Stimulated activated CD4-positive, alpha-beta T cell treated with anti-CD3 and anti-CD28 coated beads, Interleukin-15, amount 100 ng/mL, for 24 hours (primary cell): Measurements from ENCODE around the gene TBC1D22B.
A peak's percentile ranks its signal among the peaks of the same experiment; 100 is the strongest.
"Not testable (repeated sequence)": the region's sequence is repeated elsewhere in the genome, so short reads cannot be mapped to it uniquely, and the experiment has no call there.

ENCODE experiments used
- DNase-seq: peaks from one replicate; pipeline ENCODE4 v3.0.0-alpha.2; 2020

The TBC1D22B gene

DNA sequence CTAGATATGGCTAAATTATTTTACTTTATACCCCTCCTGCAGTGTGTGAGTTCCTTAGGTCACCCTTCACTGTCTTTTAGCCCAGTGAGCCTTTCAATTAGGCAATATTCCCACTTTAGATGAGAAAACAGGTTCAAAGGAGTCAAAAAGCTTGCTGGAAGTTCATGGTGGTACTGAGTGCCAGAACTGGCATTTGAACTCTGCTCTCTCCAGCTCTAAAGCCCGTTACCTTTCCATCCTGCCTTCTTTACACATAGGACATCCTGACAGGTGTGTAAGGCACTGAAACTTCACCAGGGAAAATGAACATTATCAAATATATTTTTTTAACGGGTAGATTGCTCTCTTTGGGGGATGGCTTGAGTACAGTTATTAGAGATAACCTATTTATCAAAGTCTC is 11.5 kb downstream of the TBC1D22B start:
- DNase-seq: no peak

DNA sequence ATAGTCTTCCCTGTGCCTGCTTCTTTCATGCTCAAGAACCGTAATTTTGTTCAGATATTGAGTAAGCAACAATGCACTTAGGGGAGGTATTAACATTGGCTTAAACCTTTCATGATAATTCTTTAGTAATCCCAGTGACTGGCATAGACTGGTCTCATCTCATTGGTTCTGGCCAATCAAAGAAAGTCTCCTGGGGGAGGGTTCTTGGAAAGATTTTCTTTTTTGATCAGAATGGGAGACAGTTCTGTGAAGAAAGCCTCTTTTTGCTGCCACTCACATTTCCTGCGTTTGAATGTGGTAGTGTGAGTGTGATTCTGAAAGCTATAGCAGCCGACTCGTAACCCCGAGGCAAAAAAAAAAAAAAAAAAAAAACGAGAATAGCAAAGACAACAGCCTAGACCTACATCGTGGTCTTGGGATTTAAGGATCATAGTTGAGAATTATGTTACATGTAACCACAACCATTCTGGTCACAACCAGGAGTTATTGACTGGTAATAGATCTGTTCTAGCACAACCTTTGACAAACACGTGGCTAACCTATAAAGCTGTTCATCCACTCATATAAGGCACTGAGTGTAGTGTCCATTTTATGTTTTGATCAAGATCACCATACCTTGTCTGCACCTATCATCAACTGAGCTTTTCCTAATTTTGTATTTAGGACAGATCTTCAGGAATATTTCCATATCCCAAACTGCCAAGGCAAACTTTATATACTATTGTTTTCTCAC is 15.4 kb downstream of the TBC1D22B start:
- no peak for DNase-seq

DNA sequence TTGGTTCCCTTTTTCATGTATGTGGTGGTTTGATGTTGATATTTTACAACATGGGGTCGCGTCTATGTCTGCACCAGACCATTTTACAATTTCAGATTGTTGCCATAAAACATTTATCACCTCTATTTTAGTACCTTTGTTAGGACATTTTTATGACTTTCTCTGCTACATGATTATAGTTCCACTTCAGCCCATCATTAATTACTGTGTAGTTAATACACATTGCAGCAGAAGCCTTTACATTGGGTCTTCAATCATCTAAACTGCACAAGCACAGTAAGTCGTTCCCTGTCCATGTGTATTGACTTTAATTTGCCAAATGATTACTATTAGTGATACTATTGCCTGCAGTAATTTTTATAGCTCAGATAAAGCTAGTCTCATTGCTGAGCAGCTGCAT is 16.1 kb downstream of the TBC1D22B start:
- no peak for DNase-seq

DNA sequence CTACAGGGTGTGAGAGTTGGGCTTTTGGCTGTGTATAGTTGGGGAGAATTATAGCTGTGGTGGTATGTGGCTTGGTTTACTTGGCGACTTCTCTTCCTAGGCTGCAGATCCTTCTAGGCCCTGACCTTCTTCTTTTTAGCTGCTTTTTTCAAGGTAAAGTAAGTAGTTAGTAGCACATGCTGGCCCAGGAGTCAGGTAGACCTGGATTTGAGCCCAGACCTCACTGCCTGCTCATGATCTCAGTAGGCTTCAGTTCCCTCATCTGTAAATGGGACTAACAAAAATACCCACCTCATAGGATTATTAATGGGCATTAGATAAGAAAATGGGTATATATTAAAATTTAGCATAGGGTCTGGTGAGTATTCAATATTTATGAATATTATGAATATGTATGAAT is 17.8 kb downstream of the TBC1D22B start:
- no peak for DNase-seq

- DNase-seq: peak; percentile 11
Measured at GRCh38 chr6:37277001-37277409, 19.4 kb downstream of the TBC1D22B start.

DNA sequence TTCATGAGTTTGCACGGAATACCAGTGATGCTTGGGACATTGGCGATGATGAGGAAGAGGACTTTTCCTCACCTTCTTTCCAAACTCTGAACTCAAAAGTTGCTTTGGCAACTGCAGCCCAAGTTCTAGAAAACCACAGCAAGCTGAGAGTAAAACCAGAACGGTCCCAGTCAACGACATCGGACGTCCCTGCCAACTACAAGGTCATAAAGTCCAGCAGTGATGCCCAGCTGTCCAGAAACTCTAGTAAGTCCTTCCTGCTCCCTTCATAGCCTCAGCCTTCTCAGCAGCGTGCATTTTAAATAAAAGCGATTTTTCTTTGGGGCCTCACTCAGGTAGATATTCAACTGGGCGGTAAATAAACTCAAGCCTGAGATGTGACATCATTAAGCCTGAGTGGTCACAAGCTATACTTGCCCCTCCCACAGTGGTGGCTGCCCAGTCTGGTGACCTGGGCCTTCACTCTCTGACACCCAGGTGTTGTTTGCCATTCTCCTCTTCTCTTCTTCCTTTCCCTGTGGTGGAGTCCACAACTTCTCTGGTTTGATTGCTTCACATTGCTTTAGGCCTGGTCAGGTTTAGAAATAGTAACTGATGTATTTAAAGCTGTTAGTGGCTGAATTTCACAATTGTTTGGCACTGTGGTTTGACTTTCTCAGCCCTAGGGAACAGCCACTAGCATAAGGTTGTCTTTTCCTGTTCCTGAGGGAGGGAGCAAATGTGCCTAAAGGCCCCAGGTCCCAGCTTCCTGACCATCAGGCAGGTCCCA is 22.0 kb downstream of the TBC1D22B start:
- DNase-seq: no peak

- DNase-seq: no peak
Measured at GRCh38 chr6:37280162-37280887, 22.8 kb downstream of the TBC1D22B start.

DNA sequence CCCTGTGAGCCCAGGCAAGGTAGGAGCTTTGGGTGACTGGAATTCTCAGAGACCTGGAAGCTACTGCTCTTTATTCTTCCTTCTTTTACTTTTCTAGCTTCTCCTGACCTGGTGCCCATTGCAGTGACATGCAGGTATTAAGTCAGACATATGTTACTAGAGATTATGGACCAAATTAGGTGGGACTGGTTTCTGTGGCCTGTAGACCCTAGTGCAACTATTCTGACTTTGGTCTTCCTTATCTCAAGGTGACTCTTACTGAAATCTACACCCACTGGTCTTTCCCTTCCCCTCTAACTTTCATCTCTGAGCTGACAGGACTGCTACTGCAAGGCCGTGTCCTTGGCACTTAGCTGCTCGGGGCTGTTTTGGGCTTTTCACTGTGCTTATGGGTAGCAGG is 24.8 kb downstream of the TBC1D22B start:
- DNase-seq: no peak

DNA sequence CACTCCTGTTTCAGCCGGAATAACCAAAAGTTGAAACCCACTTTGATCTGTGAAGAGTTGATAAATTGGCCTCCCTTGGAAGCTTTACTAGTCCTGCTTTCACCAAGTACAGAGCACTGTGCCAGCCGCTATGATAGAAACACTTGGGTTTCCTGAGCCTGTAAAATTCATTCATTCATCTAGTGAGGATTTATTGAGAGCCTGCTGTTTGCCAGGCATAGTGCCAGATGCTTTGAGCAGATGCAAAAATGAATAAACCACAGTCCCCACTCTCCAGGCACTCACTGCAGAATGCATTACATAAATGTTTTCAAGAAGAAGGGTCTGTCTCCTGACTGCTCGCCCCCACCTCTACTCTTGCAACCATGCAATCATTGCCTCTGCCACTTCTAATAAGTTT is 25.7 kb downstream of the TBC1D22B start:
- DNase-seq: no peak

DNA sequence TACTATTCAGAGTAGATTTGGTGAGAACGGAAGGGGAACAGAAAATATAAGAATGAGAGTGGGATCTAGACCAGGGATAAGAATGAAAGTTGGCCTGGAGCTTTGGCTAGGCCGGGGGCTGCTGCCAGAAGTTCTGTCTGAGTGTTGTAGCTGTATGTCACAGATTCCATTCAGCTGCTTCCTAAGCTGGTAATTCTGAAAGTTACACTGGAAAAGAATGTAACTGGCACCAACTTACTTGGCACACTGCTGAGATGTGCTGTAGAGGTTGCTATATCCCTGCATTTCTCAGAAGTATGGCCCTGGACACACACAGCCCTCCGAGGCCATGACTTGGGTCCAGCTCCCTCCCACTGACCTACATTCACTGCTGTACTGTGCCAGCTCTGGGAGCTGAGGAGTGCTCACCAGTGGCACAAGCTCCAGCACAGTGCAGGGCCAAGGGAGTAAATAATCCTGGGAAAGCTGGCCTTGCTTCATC is 26.1 kb downstream of the TBC1D22B start:
- no peak for DNase-seq

DNA sequence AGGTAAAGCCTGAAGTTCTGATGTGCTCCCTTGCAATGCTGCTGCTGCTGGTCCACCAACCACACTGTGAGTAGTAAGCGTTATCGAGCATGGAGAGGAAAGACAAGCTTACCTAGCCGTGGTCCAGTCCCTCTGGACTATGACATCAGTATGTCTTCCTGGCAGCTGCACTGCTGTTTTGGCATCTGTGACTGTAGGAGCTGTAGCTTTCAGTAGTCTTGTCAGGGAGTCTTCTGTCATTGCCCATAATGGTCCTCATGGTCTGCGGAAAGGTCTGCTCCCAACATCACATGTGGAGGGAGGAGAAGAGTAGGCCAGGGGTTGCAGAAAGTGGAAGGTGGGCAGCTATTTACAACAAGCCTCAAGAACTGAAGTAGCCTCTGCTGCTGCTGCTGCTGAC is 27.2 kb downstream of the TBC1D22B start:
- DNase-seq: no peak

GRCh38 chr6:37285861-37286311 is 28.3 kb downstream of the TBC1D22B start:
- DNase-seq: peak; percentile 38

DNA sequence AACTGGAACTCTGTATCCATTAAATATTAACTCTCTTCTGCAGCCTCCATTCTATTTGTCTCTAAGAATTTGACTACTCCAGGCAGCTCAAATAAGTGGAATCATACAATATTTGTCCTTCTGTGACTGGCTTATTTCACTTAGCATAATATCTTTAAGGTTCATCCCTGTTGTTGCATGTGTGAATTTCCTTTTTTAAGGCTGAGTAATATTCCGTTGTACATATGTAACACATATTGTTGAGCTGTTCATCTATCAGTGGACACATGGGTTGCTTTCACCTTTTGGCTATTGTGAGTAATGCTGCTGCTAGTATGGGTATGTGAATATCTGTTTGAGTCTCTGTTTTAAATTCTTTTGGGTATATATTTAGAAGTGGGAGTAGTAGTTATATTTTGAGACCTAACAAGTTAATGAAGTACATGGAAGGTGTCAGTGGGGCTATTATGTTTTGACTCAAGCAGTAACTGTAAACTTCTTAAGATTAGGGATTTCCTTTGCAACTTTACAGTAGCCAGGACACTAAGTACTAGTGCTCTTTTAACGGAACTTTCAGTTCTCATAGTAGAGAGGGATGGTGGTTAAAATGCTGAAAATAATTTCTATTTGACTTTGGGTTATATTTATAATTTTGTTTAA is 30.1 kb downstream of the TBC1D22B start:
- DNase-seq: no peak

GRCh38 chr6:37288247-37288646 is 30.7 kb downstream of the TBC1D22B start:
- no peak for DNase-seq

GRCh38 chr6:37289931-37290330 is 32.4 kb downstream of the TBC1D22B start:
- peak; percentile 33 for DNase-seq

DNA sequence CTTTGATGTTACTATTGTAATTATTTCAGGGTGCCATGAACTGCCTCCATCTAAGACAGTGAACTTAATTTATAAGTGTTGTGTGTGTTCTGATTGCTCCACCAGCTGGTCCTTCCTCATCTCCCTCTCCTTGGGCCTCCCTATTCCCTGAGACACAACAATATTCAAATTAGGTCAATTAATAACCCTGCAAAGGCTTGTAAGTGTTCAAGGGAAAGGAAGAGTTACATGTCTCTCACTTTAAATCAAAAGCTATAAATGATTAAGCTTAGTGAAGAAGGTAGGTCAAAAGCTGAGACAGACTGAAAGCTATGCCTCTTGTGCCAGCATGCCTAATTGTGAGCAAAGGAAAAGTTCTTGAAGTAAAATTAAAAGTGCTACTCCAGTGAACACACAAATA is 35.9 kb downstream of the TBC1D22B start:
- DNase-seq: no peak

DNA sequence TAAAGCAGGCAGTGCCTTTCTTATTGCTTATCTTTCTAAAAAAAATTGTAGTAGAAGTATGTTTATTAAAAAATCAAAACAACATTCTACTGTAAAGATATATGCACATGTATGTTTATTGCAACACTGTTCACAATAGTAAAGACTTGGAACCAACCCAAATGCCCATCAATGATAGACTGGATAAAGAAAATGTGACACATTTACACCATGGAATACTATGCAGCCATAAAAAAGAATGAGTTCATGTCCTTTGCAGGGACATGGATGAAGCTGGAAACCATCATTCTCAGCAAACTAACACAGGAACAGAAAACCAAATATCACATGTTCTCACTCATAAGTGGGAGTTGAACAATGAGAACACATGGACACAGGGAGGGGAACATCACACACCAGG is 40.1 kb downstream of the TBC1D22B start:
- DNase-seq: not testable (repeated sequence)

- DNase-seq: no peak
Measured at GRCh38 chr6:37298958-37299357, 41.4 kb downstream of the TBC1D22B start.

DNA sequence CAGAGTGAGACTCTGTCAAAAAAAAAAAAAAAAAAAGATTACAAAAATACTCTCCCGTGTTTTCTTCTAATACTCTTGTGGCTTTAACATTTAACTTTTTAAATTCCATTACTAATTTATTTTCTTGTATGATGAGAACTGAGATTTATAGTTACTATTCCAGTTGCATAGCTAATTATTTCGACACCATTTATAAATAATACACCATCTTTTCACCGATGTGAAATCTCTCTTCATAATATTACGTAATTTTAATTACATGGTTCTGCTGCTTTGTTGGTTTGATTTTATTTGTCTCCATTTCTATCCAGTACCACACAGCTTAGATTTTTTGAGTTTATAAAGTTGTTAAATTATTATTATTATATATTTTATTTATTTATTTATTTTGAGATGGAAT is 42.4 kb downstream of the TBC1D22B start:
- DNase-seq: no peak

DNA sequence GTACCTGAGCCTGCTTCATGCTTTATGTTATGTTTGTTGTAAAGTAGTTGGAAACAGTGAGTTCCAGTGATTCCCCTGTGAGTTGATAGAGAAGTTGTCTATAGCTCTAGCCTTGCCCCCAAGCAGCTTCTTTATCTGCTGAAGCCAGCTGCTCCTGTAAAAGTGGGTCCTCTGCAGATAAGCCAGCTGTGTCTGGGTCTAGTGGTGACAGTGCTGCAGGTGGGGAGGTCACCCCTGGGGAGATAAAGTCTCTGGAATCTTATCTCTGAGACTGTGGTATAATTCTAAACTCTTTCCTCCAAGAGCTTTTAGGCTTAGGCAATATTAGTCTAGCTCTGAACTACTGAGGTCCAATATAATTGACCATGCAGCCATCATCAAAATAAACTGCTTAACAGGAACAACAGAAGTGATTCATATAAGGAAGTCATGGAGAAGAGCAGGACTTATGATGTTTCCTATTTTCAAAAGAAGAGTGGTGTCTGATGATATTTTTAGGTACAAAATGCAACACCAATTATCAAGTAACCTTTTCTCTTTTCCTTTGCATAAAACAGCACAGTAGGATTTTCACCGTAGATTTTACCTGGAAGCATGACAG is 44.6 kb downstream of the TBC1D22B start:
- no peak for DNase-seq

DNA sequence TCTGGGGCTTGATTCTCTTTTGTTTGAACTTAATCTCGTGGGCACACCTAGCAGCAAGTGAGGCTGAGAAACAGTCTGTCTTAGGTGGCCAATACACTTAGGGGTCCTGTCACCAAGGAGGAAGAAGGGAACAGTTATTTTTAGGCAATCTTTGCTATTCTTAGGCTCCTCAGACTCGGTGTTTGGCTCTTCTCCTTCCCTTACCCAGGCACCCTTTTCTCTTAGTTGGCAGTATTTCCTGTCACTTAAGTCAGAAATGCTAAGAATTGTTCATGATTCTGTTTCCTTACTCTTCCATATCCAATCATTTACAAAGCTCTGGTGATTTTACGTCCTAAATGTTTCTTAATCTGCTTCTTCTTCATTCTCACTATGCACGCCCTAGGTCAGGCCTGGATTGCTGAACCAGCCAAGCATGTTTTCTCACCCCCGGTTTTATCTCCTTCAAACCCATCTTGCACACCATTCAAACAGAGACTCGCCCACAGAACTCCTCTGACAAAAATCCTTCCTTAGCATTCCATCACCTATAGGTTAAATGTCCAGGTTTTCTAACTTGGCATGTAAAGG is 45.6 kb downstream of the TBC1D22B start:
- no peak for DNase-seq

DNA sequence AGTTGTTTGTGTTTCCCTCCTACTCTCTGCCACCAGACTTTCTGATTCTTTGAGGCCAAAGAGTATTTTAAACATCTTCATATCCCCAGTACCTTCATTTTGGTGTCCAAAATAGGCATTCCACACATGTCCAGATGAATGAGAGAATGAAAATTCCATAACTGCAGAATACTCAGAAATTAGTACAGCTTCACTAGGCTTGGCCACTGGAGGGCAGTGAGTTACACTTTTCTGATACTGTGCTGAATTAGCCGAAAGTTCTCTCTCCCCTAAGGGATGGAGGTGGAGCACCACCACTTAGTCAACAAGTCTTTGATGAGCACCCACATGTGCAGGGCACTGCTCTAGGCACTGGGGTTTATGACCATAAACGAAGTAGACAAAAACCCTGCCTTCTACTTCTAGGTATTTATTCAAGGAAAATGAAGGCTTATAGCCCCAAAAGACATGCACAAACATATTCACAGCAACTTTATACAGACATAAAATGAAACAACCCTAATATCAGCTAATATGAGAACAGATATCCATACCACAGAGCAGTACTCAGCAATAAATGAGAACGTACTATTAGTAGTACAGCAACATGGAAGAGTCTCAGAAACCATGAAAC is 46.4 kb downstream of the TBC1D22B start:
- DNase-seq: peak; percentile 21
